HG03060 (cell line): Measurements from ENCODE around the gene CPXM2.

Experiments
- ATAC-seq: cut with Tn5 transposase; IDR thresholded peaks from one replicate; pipeline ENCODE4 v1.9.1; 2021; ENCODE audit warnings: low read depth, moderate number of reproducible peaks; ENCODE audit not compliant: unreplicated experiment

CPXM2 gene

DNA sequence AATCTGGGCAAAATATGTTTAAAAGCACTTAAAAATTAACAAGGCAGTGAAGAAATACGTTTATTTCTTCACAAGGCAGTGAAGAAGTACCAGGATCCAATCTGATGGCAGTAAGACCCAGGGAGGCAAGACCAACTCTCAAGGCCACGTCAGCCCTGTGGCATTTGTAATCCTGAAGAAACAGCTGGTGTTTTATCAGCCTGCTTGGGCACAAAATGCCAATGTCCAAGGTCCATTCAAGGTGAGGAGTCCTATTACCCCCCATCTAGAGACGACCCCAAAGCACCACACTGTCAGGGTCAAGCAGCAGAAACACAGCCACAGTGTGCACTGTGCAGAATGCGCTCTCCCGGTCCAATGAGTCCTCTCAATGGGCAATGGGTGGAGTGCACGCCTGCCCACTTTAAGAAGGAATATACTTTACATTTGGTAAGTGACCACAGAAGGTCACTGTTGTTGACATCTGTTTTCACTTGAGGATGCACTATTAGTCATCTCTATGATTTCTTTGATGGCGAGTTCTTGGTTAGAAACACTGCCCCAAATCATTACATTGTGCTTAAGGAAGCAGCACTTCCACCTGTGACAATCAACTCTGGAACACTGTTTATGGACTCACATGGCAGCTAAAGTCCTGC is 12.8 kb downstream of the CPXM2 start:
- no peak for ATAC-seq

DNA sequence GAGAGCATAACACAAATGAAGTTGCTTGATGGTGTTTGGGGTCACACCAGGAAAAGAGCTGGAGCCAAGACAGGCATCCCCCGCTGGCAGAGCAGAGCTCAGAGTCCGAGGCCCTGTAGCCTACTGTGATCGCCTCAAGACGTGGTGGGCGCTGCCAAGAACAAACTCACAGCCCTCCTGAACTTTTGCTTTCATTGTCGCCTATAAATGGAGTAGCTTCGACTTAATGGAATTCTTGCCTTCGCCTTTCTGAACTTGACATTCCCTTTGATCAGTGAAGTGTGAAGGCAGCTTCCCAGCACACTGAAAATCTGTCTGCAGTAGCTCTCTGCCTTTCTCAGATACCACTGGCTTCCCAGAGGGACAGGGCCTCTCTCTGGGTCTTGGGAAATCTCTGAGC is 21.3 kb downstream of the CPXM2 start:
- ATAC-seq = no peak

DNA sequence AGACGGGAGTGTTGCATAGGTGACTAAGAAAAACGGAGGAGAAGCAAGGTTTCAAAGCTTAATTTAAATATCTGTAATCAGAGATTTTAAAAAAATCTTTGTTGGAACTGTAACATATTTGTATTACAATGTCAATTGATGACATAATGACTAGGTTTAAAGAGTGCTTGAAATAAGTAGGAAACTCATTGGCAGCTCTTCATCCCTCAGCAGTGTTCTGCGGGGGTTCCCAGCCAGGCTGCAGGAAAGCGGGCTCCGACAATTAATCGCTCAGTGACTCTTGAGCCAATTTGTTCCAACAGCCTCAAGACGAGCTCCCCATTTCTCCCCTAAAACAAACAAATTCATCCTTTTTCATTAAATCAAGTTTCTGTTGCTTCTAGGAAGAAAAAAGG is 22.6 kb downstream of the CPXM2 start:
- ATAC-seq = no peak

DNA sequence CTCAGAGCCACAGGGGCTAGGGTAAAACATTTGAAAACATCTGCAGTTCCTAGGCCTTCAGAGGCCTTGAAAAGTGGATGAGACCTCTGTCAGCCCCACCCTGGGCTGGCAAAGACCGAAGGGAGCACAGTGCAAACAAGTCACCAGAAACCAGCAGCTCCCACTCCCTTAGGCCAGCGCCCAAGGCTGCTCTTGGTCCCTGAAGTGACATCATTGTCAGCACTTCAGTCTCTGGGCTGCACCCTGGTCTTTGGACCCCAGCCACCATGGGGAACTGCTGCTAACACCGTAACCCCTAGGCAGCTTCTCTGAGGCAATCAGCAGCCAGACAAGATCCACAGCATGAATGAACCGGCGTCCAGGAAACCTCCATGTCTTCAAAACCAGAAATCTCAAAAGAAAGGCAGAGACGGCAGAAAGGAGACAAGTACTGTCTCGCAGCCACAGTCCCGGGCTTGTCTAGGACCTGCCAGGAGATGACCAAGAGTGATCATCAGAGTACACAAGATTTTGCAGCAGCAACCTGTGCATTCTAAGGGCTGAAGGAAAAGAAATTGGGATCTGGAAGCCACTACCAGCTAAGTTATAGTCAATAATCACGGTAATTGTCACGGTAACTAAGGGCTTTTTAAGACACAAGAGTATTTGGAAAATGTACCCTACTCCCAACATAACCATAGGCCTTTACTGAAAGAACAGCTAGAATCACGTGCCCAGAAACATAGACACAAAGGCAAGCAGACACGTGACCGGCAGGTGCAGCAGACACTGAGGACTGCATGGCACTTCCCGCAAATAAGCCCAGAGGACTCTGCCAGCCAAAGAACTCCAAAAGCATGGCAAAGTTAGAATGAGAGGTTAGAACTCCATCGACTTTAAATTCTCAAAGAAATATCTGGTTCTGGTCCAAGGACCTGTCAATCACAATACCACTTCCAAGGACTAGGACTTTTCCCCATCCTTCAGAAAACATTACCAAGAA is 23.3 kb downstream of the CPXM2 start:
- ATAC-seq = no peak

DNA sequence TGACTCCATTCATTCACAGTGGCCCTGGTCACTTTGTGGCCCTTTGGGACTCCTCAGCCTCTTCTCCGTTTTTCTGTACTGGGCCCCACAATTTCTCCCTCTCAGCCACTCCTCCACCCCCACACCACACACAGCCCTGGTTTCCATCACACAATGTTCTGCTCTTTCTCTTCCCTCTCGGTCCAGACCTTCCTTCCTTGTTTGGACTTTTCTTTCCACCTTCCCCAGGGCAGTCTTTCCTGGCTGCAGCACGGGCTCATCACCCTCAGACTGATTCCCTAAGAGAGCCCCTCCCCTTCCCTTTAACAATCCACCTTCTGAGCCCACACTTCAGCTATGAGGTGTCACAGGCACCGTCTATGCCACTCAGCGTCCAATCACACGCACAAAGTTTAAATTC is 25.7 kb downstream of the CPXM2 start:
- no peak for ATAC-seq

DNA sequence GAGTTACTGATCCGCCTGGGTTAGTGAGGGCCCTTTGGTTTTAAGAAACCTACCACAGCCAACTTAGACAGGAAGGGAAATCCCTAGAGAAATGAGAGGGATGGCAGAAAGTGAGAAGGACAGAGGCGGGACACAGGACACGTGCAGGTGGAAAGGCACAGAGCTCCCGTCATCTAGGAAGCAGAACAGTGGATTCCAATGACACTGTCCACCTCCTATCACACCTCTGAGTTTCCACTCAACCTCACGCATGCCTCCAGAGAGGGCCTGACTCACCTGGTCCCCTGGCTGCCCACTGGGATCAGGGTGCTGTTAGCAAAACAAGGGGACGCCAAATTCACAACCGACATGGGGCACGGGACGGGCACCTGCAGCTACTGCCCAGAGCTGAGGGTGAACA is 26.3 kb downstream of the CPXM2 start:
- no peak for ATAC-seq

DNA sequence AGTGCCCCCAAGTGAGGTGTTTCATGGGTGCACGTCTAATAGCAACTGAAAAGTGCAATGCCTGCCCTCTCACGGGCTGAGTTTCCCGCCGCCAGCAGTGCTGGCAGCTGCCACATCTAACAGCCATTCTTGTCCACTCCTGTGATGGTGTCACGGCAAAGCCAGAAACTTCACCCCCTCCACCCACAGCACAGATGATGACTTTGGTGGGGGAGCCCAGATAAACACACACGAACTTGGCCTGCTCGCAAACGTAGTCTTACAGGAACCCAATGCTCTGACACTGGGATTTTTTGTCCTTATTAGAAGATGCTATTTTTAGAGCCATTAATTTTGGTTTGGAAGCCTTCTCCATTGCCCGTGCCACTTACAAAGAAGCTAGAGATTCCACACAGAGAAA is 26.7 kb downstream of the CPXM2 start:
- no peak for ATAC-seq

DNA sequence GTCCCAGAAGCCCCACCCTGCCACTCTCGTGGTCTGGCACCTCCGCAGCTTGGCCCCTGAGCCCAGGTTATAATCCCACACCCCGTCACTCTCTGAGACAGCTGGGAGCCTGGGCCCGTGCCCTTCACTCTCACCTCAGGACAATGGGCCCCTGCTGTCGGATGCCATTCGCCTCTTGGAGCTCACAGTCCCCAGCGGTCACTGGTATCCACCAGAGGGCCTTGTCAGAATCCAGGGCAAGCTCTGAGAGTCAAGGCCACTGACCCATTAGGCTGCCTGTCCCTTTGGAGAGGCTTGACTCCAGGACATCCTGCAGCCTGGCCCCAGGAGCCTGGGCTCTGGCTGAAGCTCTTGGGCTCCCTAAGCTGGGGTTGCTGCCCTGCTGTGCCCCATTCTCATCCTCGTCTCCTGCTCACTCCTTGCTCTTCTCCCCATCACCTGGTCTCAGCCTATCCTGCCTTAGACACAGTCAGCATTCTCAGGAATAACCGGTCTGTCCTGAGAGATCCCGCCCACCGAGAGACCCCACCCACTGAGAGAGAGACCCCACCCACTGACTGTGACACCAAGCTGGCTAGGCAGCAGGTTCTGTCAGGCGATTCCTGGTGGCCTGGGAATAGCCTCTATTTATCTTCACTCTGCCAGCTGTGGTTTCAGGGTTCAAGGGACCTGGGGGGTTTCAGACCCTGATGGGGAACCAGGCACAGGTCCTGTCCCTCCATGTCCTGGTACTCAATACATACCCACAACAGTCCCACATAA is 27.7 kb downstream of the CPXM2 start:
- ATAC-seq = no peak

DNA sequence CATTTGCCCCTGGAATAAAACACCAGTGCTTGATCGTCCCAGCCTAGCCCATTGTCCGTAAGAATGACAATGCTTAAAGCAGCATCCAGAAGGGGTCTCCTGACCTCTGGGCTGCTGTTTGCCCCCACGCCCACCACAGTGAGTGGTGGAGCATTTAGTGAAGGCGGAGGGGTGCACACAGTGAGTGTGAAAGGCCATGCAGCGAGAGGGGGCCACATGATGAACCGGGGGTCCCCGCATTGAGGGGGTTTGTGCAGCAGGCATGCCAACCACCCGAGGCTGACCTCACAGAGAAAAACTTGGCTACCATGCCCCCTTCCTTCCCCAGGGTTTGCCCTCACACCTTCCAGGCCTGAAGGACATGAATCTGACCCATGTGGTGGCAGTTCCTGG is 28.4 kb downstream of the CPXM2 start:
- no peak for ATAC-seq

DNA sequence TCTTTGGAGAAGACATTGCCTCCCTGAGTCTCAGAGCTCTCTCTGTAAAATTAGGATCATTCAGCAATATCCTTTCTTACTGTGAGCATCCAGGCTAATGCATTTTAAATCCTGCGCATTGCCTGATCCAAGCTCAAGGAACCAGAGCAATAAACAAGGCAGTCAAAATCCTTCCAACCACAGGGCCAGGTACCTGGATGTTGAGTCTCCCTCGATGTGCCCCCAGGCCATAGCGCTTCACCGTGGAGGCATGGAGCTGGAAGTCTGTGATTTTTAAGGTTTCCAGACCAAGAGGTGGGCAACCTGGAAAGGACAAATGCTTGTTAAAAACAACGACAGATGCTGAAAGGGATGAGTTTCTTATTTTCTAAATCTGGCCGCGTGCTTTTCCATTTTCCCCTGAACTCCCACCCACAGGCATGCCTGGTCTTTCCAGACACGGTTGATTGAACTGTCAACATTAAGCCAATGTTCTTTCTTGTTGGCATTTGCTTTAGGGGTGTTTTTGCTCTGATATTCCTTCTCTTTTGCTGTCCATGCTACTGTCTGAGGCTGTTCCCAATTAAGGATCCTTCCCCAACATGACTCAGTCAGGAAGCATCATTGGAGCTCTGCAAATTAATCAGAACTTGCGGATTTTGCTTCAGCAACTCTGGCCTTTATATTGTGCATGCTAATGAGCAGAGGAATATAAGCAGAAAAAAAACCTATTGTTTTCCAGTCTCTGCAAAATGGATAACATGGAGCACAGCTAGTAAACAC is 29.0 kb downstream of the CPXM2 start:
- ATAC-seq = no peak

DNA sequence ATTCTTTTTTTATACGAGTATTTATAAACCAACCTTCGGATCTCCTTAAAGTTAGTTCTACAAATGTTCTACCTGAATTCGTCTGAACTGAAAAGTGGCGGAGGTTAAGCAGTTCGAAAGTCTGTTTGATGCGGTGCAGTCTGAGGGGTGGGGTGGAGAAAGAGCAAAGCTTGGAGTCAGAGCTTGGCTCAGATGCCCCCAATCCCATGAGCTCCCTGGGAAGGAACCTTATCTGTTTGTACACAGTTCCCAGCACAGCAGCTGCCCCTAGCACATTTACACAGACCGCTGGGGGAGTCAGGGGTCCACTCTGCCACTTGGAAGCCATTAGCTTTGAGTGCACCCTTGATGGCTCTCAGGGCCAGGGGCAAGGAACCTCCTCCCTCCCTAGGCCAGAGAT is 30.8 kb downstream of the CPXM2 start:
- no peak for ATAC-seq

DNA sequence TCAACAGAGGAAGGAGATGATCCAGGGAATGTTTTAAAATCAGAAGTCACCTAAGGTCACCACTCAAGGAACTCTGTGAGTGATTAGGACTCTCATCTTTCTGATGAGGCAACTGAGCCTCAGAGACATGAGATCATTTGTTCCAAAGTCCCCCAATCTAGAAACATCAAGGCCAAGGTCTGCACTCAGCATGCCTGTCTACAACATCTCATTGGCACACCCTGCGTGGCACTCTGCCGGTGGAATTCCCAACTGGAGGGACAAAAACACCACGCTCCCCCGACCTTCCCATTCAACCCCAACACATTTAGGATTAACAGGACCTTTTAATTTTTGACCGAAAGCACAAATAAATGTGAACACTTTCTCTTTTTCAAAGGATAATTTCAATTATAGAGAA is 31.4 kb downstream of the CPXM2 start:
- ATAC-seq = no peak

DNA sequence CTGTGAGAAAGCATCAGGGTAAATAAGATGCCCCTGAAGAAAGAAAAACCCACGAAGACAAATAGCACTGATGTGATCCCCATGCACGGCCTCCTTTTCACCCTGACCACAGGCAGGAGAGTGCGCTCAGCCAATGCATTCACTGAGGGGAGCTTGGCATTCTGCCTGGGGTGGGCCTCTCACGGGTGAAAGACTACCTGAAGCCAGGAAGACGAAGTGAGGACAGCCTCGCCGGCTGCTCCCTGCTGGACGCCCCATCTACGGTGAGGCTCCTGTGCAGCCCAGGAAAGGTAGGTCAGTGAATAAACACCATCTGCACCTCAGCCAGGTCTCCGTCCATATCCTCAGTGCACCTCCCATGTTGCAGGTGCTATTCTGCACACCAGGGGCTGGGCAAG is 32.0 kb downstream of the CPXM2 start:
- no peak for ATAC-seq

DNA sequence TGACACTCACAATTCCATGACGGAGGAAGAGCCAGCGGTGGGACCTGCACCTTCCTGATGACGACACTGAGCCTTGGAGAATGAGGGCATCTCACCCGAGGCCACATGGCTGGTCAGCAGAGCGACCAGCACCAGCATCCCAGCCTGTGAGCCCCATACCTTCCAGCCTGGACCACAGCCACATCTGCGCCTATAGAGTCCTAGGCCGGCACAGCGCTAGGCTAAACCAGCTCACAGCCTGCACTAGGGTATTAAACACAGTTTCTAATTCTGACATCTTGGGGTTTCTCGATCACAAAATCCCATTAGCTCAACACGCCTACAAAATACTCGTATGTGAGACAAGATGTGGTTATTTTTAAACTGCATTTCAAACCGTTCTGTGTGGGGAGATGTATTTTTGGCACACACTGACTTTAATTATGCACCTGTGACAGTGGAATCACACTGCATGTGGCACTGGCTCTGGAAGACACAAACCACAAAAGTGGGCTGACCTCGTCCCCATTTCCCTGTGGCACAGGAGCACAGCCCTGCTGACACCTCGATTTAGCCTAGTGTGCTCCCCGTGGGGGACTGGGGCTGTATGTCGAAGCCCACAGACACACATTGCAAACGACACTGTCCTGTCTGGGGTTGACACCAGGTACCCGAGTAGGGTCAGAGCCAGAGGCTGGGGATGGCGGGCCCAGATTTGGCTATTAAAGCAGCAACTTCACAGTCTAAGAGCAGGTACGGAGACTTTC is 32.5 kb downstream of the CPXM2 start:
- ATAC-seq = no peak

DNA sequence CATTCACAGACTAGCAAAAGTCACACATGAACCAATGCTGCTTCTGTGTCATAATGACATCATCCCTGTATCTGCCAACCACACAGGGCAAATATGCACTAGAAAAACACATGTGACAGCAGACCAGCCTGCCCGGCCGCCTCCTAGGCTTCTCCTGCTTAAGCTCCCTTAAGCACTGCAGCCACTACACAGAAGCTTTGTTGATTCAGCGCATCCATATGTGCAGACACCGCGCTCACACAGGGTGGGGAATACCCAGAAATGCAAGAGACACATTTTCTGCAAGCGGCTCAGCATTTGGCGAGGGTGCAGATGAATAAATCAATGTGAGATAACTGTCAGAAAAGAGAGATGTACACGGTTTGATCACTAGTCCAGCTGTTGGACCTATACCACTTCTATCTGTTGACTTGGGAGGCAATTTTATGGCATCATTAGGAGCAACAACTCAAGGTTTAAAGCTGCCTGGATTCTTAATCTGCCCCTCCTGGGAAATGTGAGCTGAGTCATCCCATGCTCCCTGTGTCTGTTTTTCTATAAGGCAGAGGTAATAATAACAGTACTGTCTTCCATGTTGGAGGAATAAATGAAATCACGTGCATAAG is 33.4 kb downstream of the CPXM2 start:
- ATAC-seq = no peak

DNA sequence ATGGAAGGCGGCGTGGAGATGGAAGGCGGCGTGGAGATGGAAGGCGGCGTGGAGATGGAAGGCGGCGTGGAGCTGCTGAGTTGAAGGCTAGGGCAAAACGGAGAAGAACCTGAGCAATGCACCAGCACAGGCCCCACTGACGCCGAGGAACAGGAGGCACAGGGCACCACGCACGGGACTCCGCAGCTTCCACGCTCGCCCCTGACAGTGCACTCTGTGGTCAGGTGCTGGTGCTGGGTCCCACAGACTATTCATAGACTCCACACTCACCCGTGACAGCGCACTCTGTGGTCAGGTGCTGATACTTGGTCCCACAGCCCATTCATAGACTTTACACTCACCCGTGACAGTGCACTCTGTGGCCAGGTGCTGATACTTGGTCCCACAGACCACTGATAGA is 34.0 kb downstream of the CPXM2 start:
- ATAC-seq = no peak

DNA sequence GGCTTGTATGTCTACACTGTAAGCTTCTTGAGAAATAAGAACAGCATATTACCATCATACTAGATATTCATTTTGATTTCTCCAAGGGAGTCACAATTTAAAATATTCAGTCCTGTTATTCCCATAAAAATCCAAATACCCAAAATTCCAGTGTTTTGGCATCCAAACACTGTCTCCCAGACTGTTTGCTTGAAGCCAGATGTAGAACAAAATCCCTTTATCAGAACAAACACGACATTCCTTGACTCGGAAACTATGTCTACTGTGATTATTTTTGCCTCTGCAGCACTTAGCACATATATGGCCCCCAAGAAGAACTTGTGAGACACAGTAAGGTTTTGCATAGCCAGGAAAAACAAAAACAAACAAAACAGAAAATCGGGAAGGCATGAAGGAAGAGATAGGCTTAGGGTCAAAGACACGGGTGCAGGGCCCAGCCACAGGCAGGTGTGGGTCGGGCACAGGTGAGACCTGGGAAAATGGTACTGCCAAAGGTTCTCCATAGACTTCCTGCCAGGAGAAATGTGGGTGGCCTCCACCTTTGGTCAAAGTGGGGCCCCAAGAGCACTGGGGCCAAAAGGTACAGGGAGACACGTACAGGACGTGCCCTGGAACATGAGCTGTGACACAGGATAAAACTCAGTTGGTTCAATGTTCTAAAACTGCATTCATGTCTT is 36.5 kb downstream of the CPXM2 start:
- ATAC-seq = no peak

DNA sequence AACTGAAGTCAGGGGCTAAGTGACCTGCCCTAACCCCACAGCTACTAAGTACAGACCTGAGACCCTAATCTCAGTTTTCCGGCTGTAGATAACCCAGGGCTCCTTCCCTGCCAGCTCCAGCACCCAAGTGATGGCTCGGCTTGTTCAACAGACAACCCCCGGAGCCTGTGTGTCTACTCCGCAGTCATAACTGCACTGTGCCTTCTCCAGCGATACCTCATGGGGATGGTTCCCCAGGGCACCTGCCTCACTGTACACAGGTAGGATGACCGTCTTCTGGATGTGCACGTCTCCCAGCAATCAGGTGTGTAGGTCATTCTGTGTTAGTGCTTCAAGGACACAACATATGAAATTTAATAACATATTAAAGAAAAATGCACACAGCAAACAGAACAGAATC is 37.1 kb downstream of the CPXM2 start:
- no peak for ATAC-seq

DNA sequence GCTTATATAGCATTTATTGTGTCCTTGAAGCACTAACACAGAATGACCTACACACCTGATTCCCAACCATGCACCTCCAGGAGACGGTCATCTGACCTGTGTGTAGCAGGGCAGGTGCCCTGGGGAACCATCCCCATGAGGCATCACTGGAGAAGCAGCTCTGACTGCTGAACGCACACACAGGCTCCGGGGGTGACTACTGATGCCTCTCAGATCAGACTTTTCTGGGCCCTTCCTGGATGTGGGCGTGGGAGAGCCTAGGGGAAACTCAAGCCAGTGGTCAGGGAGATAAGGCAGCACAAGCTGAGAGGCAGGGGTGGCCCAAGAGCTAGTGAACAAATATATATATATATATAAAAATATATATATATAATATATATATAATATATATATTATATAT is 37.6 kb downstream of the CPXM2 start:
- ATAC-seq = no peak
